ENCODE data around the gene CEP78. TPM values are rescaled to one million over a fixed set of nuclear protein-coding genes. Genes with fewer than 3 reads are reported as not detected.

Gene CEP78

DNA sequence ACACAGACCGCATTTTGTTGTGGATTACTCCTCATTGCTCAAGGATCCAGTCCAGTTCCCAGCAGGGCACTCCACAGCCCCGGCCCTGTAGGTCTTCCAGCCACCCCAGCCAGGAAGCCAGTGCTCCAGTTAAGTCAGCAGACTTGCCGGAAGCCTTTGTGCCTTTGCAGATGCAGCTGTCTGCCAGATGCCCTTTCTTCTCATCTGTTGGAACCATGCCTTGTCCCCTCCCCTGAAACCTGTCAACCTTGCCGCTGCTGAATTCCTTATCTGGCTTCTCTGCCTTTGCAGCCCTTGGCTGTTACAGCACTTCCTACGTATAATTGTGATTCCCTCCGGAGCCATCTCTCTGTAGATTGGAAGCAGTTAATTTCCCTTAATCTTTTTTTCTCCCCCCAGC lies 89.5 kb downstream of the CEP78 start:
- Histone ChIP-seq H2BK15ac (replicated peaks; ENCODE audit: low read depth) (no peak overlapping the region), H3K36me3 (ENCODE audit: control insufficient read depth, insufficient read depth, low read length) (peaks cover 30% of the 10 kb centered on the region), H3K4ac (ENCODE audit: low read depth, low read length) (no peak overlapping the region), H3K79me2 (ENCODE audit: control insufficient read depth, insufficient read depth, low read length) (peaks cover 8% of the 10 kb centered on the region), H3K23ac (ENCODE audit: low read length) (no peak overlapping the region), H4K8ac (ENCODE audit: low read depth, low read length) (no peak overlapping the region), H3K27me3 (ENCODE audit: insufficient read depth, low read length, poor library complexity) (no peaks in the 10 kb centered on the region), H3K4me1 (ENCODE audit: control insufficient read depth, low read depth, low read length) (no peaks in the 10 kb centered on the region), H3K56ac (ENCODE audit: low read length) (no peak overlapping the region), H3K18ac (ENCODE audit: low read length) (no peak overlapping the region), H2BK120ac (ENCODE audit: low read depth, low read length) (no peak overlapping the region), H3K4me2 (ENCODE audit: low read length) (no peak overlapping the region), H3K9ac (ENCODE audit: low read length) (no peak overlapping the region), H2AK5ac (ENCODE audit: low read length) (no peak overlapping the region), H2BK5ac (ENCODE audit: low read length) (no peak overlapping the region), H3K4me3 (ENCODE audit: low read length) (no peak overlapping the region), H3K27ac (ENCODE audit: low read depth, low read length) (no peak overlapping the region), H3K79me1 (ENCODE audit: low read length) (peaks cover 18% of the 10 kb centered on the region), H4K5ac (ENCODE audit: low read length) (no peak overlapping the region)
- WGBS (ENCODE audit: extremely low coverage, insufficient coverage, low lambda C conversion rate) = no CpG with 5 or more reads among the region's 6 CpGs
- DNase-seq = peak; percentile 60

DNA sequence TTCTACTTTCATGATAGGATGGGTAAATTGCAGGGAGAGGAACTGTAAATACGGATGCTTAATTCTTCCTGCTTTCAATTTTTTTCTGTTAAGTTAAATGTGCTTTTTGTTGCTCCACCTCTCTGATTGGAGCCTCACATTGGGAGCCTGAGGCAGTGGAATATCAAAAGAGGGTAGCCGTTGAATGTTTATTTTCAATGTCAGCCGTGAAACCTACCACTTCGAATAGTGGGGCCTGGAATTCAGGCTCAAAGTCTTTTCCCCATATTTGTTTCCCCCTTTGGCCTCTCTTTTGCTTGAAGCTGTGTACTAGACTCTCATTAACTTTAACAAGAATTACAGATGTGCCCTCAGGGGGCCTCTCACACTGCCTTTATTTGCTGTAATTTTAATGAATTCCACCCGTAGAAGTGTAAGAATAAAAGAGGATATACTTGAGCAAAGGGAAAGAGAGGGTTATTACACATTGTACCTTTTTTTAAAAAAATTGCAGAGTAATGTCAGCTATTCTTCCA lies 90.0 kb downstream of the CEP78 start:
- Histone ChIP-seq H3K4me1 (ENCODE audit: control insufficient read depth, low read depth, low read length) (no peaks in the 10 kb centered on the region), H3K23ac (ENCODE audit: low read length) (no peak overlapping the region), H3K27ac (ENCODE audit: low read depth, low read length) (no peak overlapping the region), H2BK120ac (ENCODE audit: low read depth, low read length) (no peak overlapping the region), H4K8ac (ENCODE audit: low read depth, low read length) (no peak overlapping the region), H3K4me2 (ENCODE audit: low read length) (no peak overlapping the region), H4K5ac (ENCODE audit: low read length) (no peak overlapping the region), H2BK15ac (replicated peaks; ENCODE audit: low read depth) (no peak overlapping the region), H3K4me3 (ENCODE audit: low read length) (no peak overlapping the region), H2BK5ac (ENCODE audit: low read length) (no peak overlapping the region), H3K4ac (ENCODE audit: low read depth, low read length) (no peak overlapping the region), H3K9ac (ENCODE audit: low read length) (no peak overlapping the region), H3K36me3 (ENCODE audit: control insufficient read depth, insufficient read depth, low read length) (peaks cover 28% of the 10 kb centered on the region), H2AK5ac (ENCODE audit: low read length) (no peak overlapping the region), H3K56ac (ENCODE audit: low read length) (no peak overlapping the region), H3K79me2 (ENCODE audit: control insufficient read depth, insufficient read depth, low read length) (peaks cover 8% of the 10 kb centered on the region), H3K79me1 (ENCODE audit: low read length) (peaks cover 18% of the 10 kb centered on the region), H3K27me3 (ENCODE audit: insufficient read depth, low read length, poor library complexity) (no peaks in the 10 kb centered on the region), H3K18ac (ENCODE audit: low read length) (no peak overlapping the region)
- no peak for DNase-seq
- WGBS (ENCODE audit: extremely low coverage, insufficient coverage, low lambda C conversion rate) = no CpG with 5 or more reads among the region's 5 CpGs

DNA sequence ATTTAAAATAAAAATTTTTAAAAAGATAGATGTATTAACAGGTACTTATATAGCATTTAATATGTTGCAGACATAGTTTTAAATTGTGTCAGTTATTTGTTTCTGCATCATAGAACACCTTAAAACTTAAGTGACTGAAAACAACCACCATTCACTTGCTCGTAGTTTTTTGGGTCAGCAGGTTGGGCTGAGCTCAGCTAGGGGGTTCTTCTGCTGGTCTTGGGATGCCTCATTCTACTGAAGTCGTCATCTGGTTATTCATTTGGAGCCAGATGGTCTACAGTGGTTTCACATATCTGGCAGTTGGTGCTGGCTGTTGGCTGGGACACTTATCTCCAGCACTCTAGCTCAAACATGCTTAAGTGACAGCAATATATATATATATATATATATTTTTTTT lies 90.7 kb downstream of the CEP78 start:
- Histone ChIP-seq H3K79me1 (ENCODE audit: low read length) (peaks cover 17% of the 10 kb centered on the region), H4K8ac (ENCODE audit: low read depth, low read length) (no peak overlapping the region), H3K56ac (ENCODE audit: low read length) (no peak overlapping the region), H3K4ac (ENCODE audit: low read depth, low read length) (no peak overlapping the region), H3K4me3 (ENCODE audit: low read length) (no peak overlapping the region), H4K5ac (ENCODE audit: low read length) (no peak overlapping the region), H3K4me1 (ENCODE audit: control insufficient read depth, low read depth, low read length) (no peaks in the 10 kb centered on the region), H3K23ac (ENCODE audit: low read length) (no peak overlapping the region), H3K4me2 (ENCODE audit: low read length) (no peak overlapping the region), H3K9ac (ENCODE audit: low read length) (no peak overlapping the region), H3K79me2 (ENCODE audit: control insufficient read depth, insufficient read depth, low read length) (peaks cover 8% of the 10 kb centered on the region), H2BK5ac (ENCODE audit: low read length) (no peak overlapping the region), H2AK5ac (ENCODE audit: low read length) (no peak overlapping the region), H2BK15ac (replicated peaks; ENCODE audit: low read depth) (no peak overlapping the region), H3K36me3 (ENCODE audit: control insufficient read depth, insufficient read depth, low read length) (peaks cover 23% of the 10 kb centered on the region), H2BK120ac (ENCODE audit: low read depth, low read length) (no peak overlapping the region), H3K18ac (ENCODE audit: low read length) (no peak overlapping the region), H3K27me3 (ENCODE audit: insufficient read depth, low read length, poor library complexity) (no peaks in the 10 kb centered on the region), H3K27ac (ENCODE audit: low read depth, low read length) (no peak overlapping the region)
- DNase-seq = no peak
- no CpG with 5 or more reads among the region's 2 CpGs for WGBS (ENCODE audit: extremely low coverage, insufficient coverage, low lambda C conversion rate)

Small RNA genes within 50 kb of the gene (small RNA-seq; reads per million reads assigned to genes)
- not detected for gene AL353705.4 (ENCODE audit: insufficient read depth)
